Spleen (tissue), 11 donors: ENCODE measurements around the gene MYOCD. TPM values are rescaled to one million over a fixed set of nuclear protein-coding genes. Genes with fewer than 3 reads are reported as not detected.

Experiments
- DNase-seq: peaks from one replicate; pipeline ENCODE4 v3.0.0-alpha.2; 2020
- H3K27ac ChIP-seq, 8 donors: fragments of 200-600 bp; sonication (generic) in 7 of 8; 1 replicate in 4 of 8; 2 replicates in 4 of 8; pipeline versions ENCODE4 v1.5.0 to v1.8.0; 2016 to 2021; ENCODE audit warnings: inconsistent platforms in 4 of 8, mild to moderate bottlenecking in 4 of 8, moderate library complexity in 1 of 8
- H3K27me3 ChIP-seq, 7 donors: fragments of 200-600 bp; sonication (generic) in 6 of 7; replicated peaks in 1 of 7; 1 replicate in 4 of 7; 2 replicates in 3 of 7; pipeline versions ENCODE4 v1.5.0 to v1.8.0; 2016 to 2021; ENCODE audit warnings: inconsistent platforms in 3 of 7, mild to moderate bottlenecking in 1 of 7
- H3K36me3 ChIP-seq, 6 donors: fragments of 200-600 bp; sonication (generic) in 5 of 6; 1 replicate in 4 of 6; 2 replicates in 2 of 6; pipeline versions ENCODE4 v1.5.0 to v1.8.0; 2016 to 2021; ENCODE audit warnings: inconsistent platforms in 2 of 6
- H3K4me1 ChIP-seq, 6 donors: fragments of 200-600 bp; sonication (generic) in 5 of 6; 1 replicate in 3 of 6; 2 replicates in 3 of 6; pipeline versions ENCODE4 v1.5.0 to v1.8.0; 2016 to 2021; ENCODE audit warnings: inconsistent platforms in 3 of 6
- H3K4me3 ChIP-seq, 8 donors: fragments of 200-600 bp; sonication (generic) in 7 of 8; 1 replicate in 4 of 8; 2 replicates in 4 of 8; pipeline versions ENCODE4 v1.5.0 to v1.8.0; 2016 to 2021; ENCODE audit warnings: inconsistent platforms in 4 of 8, mild to moderate bottlenecking in 4 of 8, moderate library complexity in 2 of 8
- H3K9me3 ChIP-seq, 8 donors: fragments of 200-600 bp; sonication (generic) in 7 of 8; 1 replicate in 4 of 8; 2 replicates in 4 of 8; pipeline versions ENCODE4 v1.5.0 to v1.8.0; 2016 to 2021; ENCODE audit warnings: inconsistent platforms in 4 of 8
- CTCF ChIP-seq, 11 experiments: fragments of 200-600 bp in 7 of 11; fragments of 450-650 bp in 4 of 11; sonication (generic) in 4 of 11; IDR thresholded peaks in 8 of 11; conservative IDR thresholded peaks in 3 of 11; 1 replicate in 7 of 11; 2 replicates in 4 of 11; pipeline versions ENCODE4 v1.4.0 to v1.8.0; 2016 to 2021; ENCODE audit warnings: antibody characterized with exemption in 11 of 11, inconsistent platforms in 4 of 11, mild to moderate bottlenecking in 1 of 11
- POLR2A ChIP-seq, 3 donors: fragments of 450-650 bp; IDR thresholded peaks; one replicate each; pipeline ENCODE4 v1.5.1; 2017; ENCODE audit warnings: antibody characterized with exemption in 3 of 3, mild to moderate bottlenecking in 1 of 3
- POLR2AphosphoS5 ChIP-seq, 3 donors: sonication (generic); formaldehyde crosslinking; IDR thresholded peaks; one replicate each; pipeline ENCODE4 v1.5.1; 2017; ENCODE audit warnings: antibody characterized with exemption in 3 of 3
- WGBS, 5 donors: extraction: QIAGEN DNeasy Blood & Tissue Kit in 3 of 5; methylation state at CpG; one replicate each; pipeline versions ENCODE4 v1.1.5 to v1.1.7; 2013 to 2018; 5-methylcytosine and 5-hydroxymethylcytosine counted together
- intact Hi-C: fragments of 100-400 bp; cut with DNase I; formaldehyde crosslinking; loops from one replicate; pipeline ENCODE4 v1.15.0; 2023; ENCODE audit warnings: low total_unique reads
- polyA plus RNA-seq, 3 donors: library from polyadenylated mRNA; stranded (reverse); fragments of 200-250 nt; gene quantifications; one replicate each; pipeline ENCODE4 v1.2.1, GENCODE V29; 2013
- total RNA-seq, 7 donors: library from RNA; depleted of rRNA in 3 of 7; stranded (reverse); fragments of >200 nt in 3 of 7; fragmentation: NEBNext Ultra II Directional in 4 of 7; extraction: Animal tissue kit (Norgen Biotek cat#: 25700) in 4 of 7; gene quantifications; one replicate each; pipeline versions ENCODE4 v1.1.0 to v1.2.1, GENCODE V29; 2016 to 2021
- donor health status: healthy with polysubstance abuse.
- donor health status: DM: no; HTN: no; CAD: no; lungs with moderate emphysema.
- donor health status: DM: no; HTN: no; CAD: no.
- donor health status: Bipolar disorder and iron deficiency.
- donor health status: healthy.
- donor health status: DM: no; HTN: no; CAD: no.
- donor health status: DM: yes; HTN: yes; CAD: no.

MYOCD gene
- total and polyA plus RNA-seq, 10 donors = 0.17 to 2.5 (median 0.74) TPM

- TF ChIP-seq POLR2AphosphoS5 (IDR thresholded peaks at IDR 0.05) = no peak
- no peak for TF ChIP-seq CTCF (IDR thresholded peaks at IDR 0.05 in 8 of 11, conservative IDR thresholded peaks at IDR 0.05 in 3 of 11)
- no peak for TF ChIP-seq POLR2A (IDR thresholded peaks at IDR 0.05)
- no peak overlapping the region for H3K4me3 ChIP-seq
- H3K9me3 ChIP-seq = no peaks in the 10 kb centered on the region
- WGBS, 5 donors = 38 to 60% (median 48%) methylated on average over 1 of the region's 1 CpG
- H3K4me1 ChIP-seq = no peaks in the 10 kb centered on the region
- H3K27ac ChIP-seq = no peak overlapping the region
- intact Hi-C loops = no loop called here
- no peaks in the 10 kb centered on the region for H3K36me3 ChIP-seq
- no peak for DNase-seq
- no peaks in the 10 kb centered on the region for H3K27me3 ChIP-seq
Measured at GRCh38 chr17:12693640-12694039, 27.9 kb downstream of the MYOCD start.

- 63 to 75% (median 68%) methylated on average over 4 of the region's 4 CpGs for WGBS, 5 donors
Measured at GRCh38 chr17:12706070-12706469, 40.4 kb downstream of the MYOCD start.

GRCh38 chr17:12709063-12709462 lies 43.4 kb downstream of the MYOCD start:
- TF ChIP-seq POLR2A (IDR thresholded peaks at IDR 0.05) (no peak), POLR2AphosphoS5 (IDR thresholded peaks at IDR 0.05) (no peak), CTCF (IDR thresholded peaks at IDR 0.05 in 8 of 11, conservative IDR thresholded peaks at IDR 0.05 in 3 of 11) (no peak)
- intact Hi-C loops = no loop called here

More at GRCh38 chr17:12706070-12706469, 40.4 kb downstream of the MYOCD start:
- intact Hi-C loops = no loop called here
- TF ChIP-seq POLR2AphosphoS5 (IDR thresholded peaks at IDR 0.05) (no peak), CTCF (IDR thresholded peaks at IDR 0.05 in 8 of 11, conservative IDR thresholded peaks at IDR 0.05 in 3 of 11) (no peak)
- H3K4me3 ChIP-seq = no peak overlapping the region
- H3K9me3 ChIP-seq = peaks cover 0 to 3% (median 0%) of the 10 kb centered on the region in 8 donors
- no peaks in the 10 kb centered on the region for H3K36me3 ChIP-seq
- no peaks in the 10 kb centered on the region for H3K27me3 ChIP-seq
- H3K27ac ChIP-seq = no peak overlapping the region
- DNase-seq = no peak
- no peaks in the 10 kb centered on the region for H3K4me1 ChIP-seq

GRCh38 chr17:12712415-12712814 lies 46.7 kb downstream of the MYOCD start:
- no peak for TF ChIP-seq POLR2A (IDR thresholded peaks at IDR 0.05)
- TF ChIP-seq POLR2AphosphoS5 (IDR thresholded peaks at IDR 0.05) = no peak
- TF ChIP-seq CTCF (IDR thresholded peaks at IDR 0.05 in 8 of 11, conservative IDR thresholded peaks at IDR 0.05 in 3 of 11) = no peak
- Histone ChIP-seq H3K36me3 (no peaks in the 10 kb centered on the region), H3K27me3 (no peaks in the 10 kb centered on the region), H3K27ac (no peak overlapping the region), H3K4me1 (no peaks in the 10 kb centered on the region), H3K9me3 (no peaks in the 10 kb centered on the region), H3K4me3 (no peak overlapping the region)
- 49 to 58% (median 53%) methylated on average over 4 of the region's 4 CpGs for WGBS, 5 donors
- no peak for DNase-seq
- intact Hi-C loops = no loop called here

More at GRCh38 chr17:12709063-12709462, 43.4 kb downstream of the MYOCD start:
- H3K27me3 ChIP-seq = no peaks in the 10 kb centered on the region
- H3K4me3 ChIP-seq = no peak overlapping the region
- H3K27ac ChIP-seq = no peak overlapping the region
- H3K4me1 ChIP-seq = no peaks in the 10 kb centered on the region
- no peak for DNase-seq
- no peaks in the 10 kb centered on the region for H3K36me3 ChIP-seq
- H3K9me3 ChIP-seq = no peaks in the 10 kb centered on the region
